MM.1S (cell line): ENCODE measurements around the gene PEX26.

Experiments
- CTCF ChIP-seq: fragments of 300-600 bp; sonication (generic); IDR thresholded peaks from 2 replicates; pipeline ENCODE4 v1.5.1; 2016; ENCODE audit warnings: antibody characterized with exemption, low read length, mixed read lengths
- EZH2phosphoT487 ChIP-seq: fragments of 300-600 bp; sonication (generic); IDR thresholded peaks from 2 replicates; pipeline ENCODE4 v1.6.1; 2018; ENCODE audit warnings: antibody characterized with exemption, low read length

DNA sequence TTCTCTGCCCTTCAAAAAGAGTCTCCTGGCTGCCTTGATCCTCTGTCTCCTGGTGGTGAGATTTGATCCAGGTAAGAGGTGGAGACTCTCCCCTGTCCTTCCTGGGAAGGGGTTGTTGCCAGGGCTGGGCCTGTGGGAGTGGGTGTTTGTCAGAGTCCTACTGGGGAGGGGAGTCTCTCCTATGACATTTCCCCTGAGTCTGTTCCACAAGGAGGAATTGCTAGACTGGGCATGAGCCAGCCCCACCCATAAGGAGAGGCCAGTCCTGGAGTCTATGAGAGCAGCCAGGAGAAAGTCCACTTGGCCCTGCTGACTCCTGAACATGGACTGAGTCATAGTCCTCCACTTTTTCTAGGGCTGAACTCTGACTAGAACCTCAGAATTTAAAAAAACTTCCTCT is 7.4 kb downstream of the PEX26 start:
- no peak for TF ChIP-seq CTCF
- TF ChIP-seq EZH2phosphoT487: no peak
